ENCODE measurements around the gene ATP5F1E.

- TF ChIP-seq PRDM15 (CRISPR knock-in tag; IDR thresholded peaks at IDR 0.05) (no peak), CTCF (IDR thresholded peaks at IDR 0.05) (no peak), ESRRA (CRISPR knock-in tag; IDR thresholded peaks at IDR 0.05; ENCODE audit: borderline replicate concordance) (no peak), CREB1 (CRISPR knock-in tag; IDR thresholded peaks at IDR 0.05) (no peak)
Measured at GRCh38 chr20:58986968-58987517, 45.1 kb downstream of the ATP5F1E start.
